Common myeloid progenitor, CD34-positive (primary cell): Measurements from ENCODE around the gene SLC16A6. TPM values are rescaled to one million over a fixed set of nuclear protein-coding genes. Genes with fewer than 3 reads are reported as not detected.
A peak's percentile ranks its signal among the peaks of the same experiment; 100 is the strongest.
"Not testable (repeated sequence)": the region's sequence is repeated elsewhere in the genome, so short reads cannot be mapped to it uniquely, and the experiment has no call there.

ENCODE experiments used
- CTCF ChIA-PET: fragments of 350-600 bp; sonication (Branson Sonifier 250); formaldehyde crosslinking; loops from one replicate; lab custom pipeline; 2021; ENCODE audit warnings: antibody characterized with exemption; lab: Charles Lee
- POLR2A ChIA-PET: fragments of 350-600 bp; sonication (Branson Sonifier 250); formaldehyde crosslinking; loops from one replicate; lab custom pipeline; 2021; ENCODE audit warnings: antibody characterized with exemption; lab: Charles Lee
- DNase-seq, 3 donors: peaks; one replicate each; pipeline versions ENCODE4 v3.0.0 to v3.0.0-alpha.2; 2013
- H3K27ac ChIP-seq, 2 experiments: 1 replicate in 1 of 2; 2 replicates in 1 of 2; pipeline ENCODE4 v1.7.0; 2013; ENCODE audit warnings: inconsistent platforms in 2 of 2, low read length in 2 of 2, mild to moderate bottlenecking in 2 of 2, low read depth in 1 of 2, moderate library complexity in 1 of 2; ENCODE audit not compliant: severe bottlenecking in 2 of 2, insufficient read depth in 1 of 2, poor library complexity in 1 of 2
- H3K27me3 ChIP-seq, 5 experiments: replicated peaks in 2 of 5; 1 replicate in 3 of 5; 2 replicates in 2 of 5; pipeline versions ENCODE4 v1.6.1 to v1.7.0; 2013; ENCODE audit warnings: low read length in 4 of 5, mild to moderate bottlenecking in 2 of 5, moderate library complexity in 2 of 5, inconsistent platforms in 1 of 5; ENCODE audit not compliant: insufficient read depth in 5 of 5, control insufficient read depth in 4 of 5
- H3K36me3 ChIP-seq, 4 experiments: 1 replicate in 2 of 4; 2 replicates in 2 of 4; pipeline versions ENCODE4 v1.6.1 to v1.7.0; 2013; ENCODE audit warnings: low read length in 3 of 4, control low read depth in 1 of 4, mild to moderate bottlenecking in 1 of 4; ENCODE audit not compliant: control insufficient read depth in 4 of 4, insufficient read depth in 4 of 4
- H3K4me1 ChIP-seq, 4 experiments: 1 replicate in 3 of 4; 2 replicates in 1 of 4; pipeline versions ENCODE4 v1.6.1 to v1.7.1; 2013; ENCODE audit warnings: low read length in 3 of 4, mild to moderate bottlenecking in 3 of 4, control low read depth in 1 of 4, inconsistent platforms in 1 of 4, moderate library complexity in 1 of 4; ENCODE audit not compliant: control insufficient read depth in 4 of 4, insufficient read depth in 4 of 4; ENCODE audit errors: control extremely low read depth in 1 of 4
- H3K4me3 ChIP-seq, 7 experiments: 1 replicate in 4 of 7; 2 replicates in 3 of 7; pipeline versions ENCODE4 v1.5.1 to v1.7.0; 2013; ENCODE audit warnings: mild to moderate bottlenecking in 7 of 7, low read length in 6 of 7, moderate library complexity in 6 of 7, inconsistent platforms in 2 of 7, low read depth in 2 of 7, control low read depth in 1 of 7; ENCODE audit not compliant: insufficient read depth in 4 of 7, control insufficient read depth in 1 of 7; ENCODE audit errors: extremely low read depth in 1 of 7
- H3K9me3 ChIP-seq, 5 experiments: 1 replicate in 4 of 5; 2 replicates in 1 of 5; pipeline versions ENCODE4 v1.6.1 to v1.7.1; 2013; ENCODE audit warnings: low read length in 4 of 5, mild to moderate bottlenecking in 2 of 5, inconsistent platforms in 1 of 5, low read depth in 1 of 5, moderate library complexity in 1 of 5; ENCODE audit not compliant: control insufficient read depth in 4 of 5, insufficient read depth in 2 of 5; ENCODE audit errors: control extremely low read depth in 1 of 5
- WGBS: methylation state at CpG from one replicate; pipeline ENCODE4 v1.1.5; 2013; ENCODE audit not compliant: insufficient coverage; 5-methylcytosine and 5-hydroxymethylcytosine counted together
- polyA plus RNA-seq: library from polyadenylated mRNA; unstranded; fragments of 120-200 nt; gene quantifications from one replicate; pipeline ENCODE4 v1.2.1, GENCODE V29; 2013

SLC16A6 gene, protein sequence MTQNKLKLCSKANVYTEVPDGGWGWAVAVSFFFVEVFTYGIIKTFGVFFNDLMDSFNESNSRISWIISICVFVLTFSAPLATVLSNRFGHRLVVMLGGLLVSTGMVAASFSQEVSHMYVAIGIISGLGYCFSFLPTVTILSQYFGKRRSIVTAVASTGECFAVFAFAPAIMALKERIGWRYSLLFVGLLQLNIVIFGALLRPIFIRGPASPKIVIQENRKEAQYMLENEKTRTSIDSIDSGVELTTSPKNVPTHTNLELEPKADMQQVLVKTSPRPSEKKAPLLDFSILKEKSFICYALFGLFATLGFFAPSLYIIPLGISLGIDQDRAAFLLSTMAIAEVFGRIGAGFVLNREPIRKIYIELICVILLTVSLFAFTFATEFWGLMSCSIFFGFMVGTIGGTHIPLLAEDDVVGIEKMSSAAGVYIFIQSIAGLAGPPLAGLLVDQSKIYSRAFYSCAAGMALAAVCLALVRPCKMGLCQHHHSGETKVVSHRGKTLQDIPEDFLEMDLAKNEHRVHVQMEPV
- 0.34 TPM for polyA plus RNA-seq

DNA sequence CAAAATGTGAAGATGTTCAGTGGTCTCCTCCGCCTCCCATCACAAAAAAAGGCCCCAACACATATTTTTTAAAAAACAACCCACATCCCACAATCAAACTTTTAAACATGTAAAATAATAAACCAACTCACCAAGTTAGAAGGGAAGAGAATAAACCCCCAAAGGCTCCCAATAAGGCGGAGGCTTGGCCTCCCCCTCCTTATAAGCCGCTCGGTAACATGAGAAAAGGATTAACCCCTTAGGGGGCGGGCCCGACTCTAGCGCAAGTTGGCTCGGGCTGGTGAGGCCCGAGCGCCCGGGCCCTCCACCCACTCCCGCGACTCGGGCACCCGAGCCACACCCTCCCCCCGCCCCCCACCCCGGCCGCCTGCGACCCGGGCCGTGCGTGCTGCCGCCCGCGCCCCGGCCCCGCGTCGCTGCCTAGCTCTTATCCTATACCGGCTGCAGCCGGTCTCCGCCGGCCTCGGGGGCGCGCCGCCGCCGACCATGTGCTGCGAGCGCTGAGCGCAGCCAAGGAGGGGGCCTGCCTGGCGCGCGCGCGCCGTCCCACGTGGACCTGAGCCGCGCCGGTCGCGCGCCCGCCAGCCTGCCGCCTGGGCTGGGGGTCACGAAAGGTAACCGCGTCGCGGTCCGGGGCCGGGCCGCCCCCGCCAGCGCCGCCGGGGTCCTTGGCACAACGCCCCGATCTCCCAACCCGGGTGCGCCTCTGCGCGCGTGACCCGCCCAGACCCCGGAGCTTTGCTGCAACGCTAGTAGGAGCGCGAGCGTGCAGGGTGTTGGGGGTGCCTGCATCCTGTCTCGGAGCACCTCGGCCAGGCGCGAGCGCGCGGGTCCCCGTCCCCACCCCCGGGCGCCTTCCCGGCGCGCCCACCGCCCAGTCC is at the start of gene SLC16A6, which contains the start of gene ARSG:
TSS of gene SLC16A6 (minus strand) at position 173 of the 881 bp plus-strand sequence. CDS start 12,807 bp downstream, outside the sequence.
TSS of gene ARSG (plus strand) at position 541 of the 881 bp plus-strand sequence. CDS start 15,999 bp downstream, outside the sequence.
- ChIA-PET POLR2A (no interaction called here), CTCF (interaction anchor here (0.8 to 1.5 kb wide), 2 partner anchors 27 to 56 kb away, joined by 3 to 5 read pairs; no protein-coding TSS in a partner anchor)
- H3K9me3 ChIP-seq, result no peaks in the 10 kb centered on the region
- H3K27ac ChIP-seq, result no peak within 1 kb of the TSS
- 0% methylated on average over 79 of the region's 96 CpGs for whole genome bisulfite sequencing
- H3K4me1 ChIP-seq, result peaks cover 18 to 44% (median 42%) of the 10 kb centered on the region in 4 experiments
- DNase-seq, result peak; percentile 41 to 76 (median 65)
- peaks cover 0 to 25% (median 4%) of the 10 kb centered on the region in 5 experiments for H3K27me3 ChIP-seq
- H3K4me3 ChIP-seq, result peak within 1 kb of the TSS; percentile 46 to 75 (median 67)
- H3K36me3 ChIP-seq, result no peaks in the 10 kb centered on the region

GRCh38 chr17:68334393-68334792 is 43.5 kb upstream of the SLC16A6 start:
- CTCF ChIA-PET, result no interaction called here
- POLR2A ChIA-PET, result no interaction called here
- H3K27me3 ChIP-seq, result no peaks in the 10 kb centered on the region

GRCh38 chr17:68331932-68332331 is 41.0 kb upstream of the SLC16A6 start:
- H3K27ac ChIP-seq, H3K36me3 ChIP-seq, POLR2A ChIA-PET, H3K4me1 ChIP-seq, CTCF ChIA-PET, H3K27me3 ChIP-seq, H3K4me3 ChIP-seq: not testable (repeated sequence)
- peak in 1 of 3 donors; percentile 30 for DNase-seq
- 100% methylated on average over 11 of the region's 12 CpGs for WGBS
- H3K9me3 ChIP-seq, result peaks cover 1 to 21% (median 14%) of the 10 kb centered on the region in 5 experiments

More at GRCh38 chr17:68334393-68334792, 43.5 kb upstream of the SLC16A6 start:
- Histone ChIP-seq H3K27ac (no peak overlapping the region), H3K9me3 (peaks cover 1 to 21% (median 14%) of the 10 kb centered on the region in 5 experiments), H3K4me3 (no peak overlapping the region), H3K4me1 (no peaks in the 10 kb centered on the region), H3K36me3 (no peaks in the 10 kb centered on the region)
- DNase-seq, result no peak
- 97% methylated on average over 9 of the region's 9 CpGs for WGBS

GRCh38 chr17:68329331-68329730 is 38.4 kb upstream of the SLC16A6 start:
- WGBS, result 100% methylated on average over 5 of the region's 7 CpGs
- CTCF ChIA-PET, result interaction anchor here (1.0 to 3.9 kb wide), 5 partner anchors 11 to 77 kb away, joined by 3 to 15 read pairs (median 5); no protein-coding TSS in a partner anchor
- POLR2A ChIA-PET, result no interaction called here

DNA sequence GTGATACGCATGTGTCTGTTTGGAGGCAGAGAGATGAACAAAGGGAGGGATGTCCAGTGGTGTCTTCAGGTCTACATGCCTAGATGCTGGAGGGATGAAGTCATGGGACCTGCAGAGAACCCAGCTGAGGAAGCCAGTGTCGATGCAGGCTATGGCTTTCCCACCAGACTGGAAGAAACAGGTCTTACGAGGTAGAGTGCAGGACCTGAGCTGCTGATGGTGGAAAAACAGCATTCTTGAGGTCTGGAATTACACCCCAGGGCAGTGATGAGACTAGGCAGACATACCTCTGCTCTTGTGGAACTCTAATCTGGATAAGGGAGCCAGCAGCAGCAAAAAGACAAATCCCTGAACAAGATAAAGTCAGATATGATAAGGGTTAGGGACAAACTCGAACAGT is 37.7 kb upstream of the SLC16A6 start:
- POLR2A ChIA-PET, result no interaction called here
- WGBS, result 88% methylated on average over 4 of the region's 4 CpGs
- Histone ChIP-seq H3K9me3 (peaks cover 0 to 19% (median 14%) of the 10 kb centered on the region in 5 experiments), H3K4me3 (no peak overlapping the region), H3K36me3 (no peaks in the 10 kb centered on the region), H3K27me3 (peaks cover 0 to 3% (median 0%) of the 10 kb centered on the region in 5 experiments), H3K4me1 (peaks cover 0 to 2% (median 0%) of the 10 kb centered on the region in 4 experiments), H3K27ac (no peak overlapping the region)
- no peak for DNase-seq
- CTCF ChIA-PET, result interaction anchor here (1.3 to 3.9 kb wide), 3 partner anchors 10 to 71 kb away, joined by 3 to 15 read pairs (median 5); no protein-coding TSS in a partner anchor

More at GRCh38 chr17:68329331-68329730, 38.4 kb upstream of the SLC16A6 start:
- Histone ChIP-seq H3K27me3 (peaks cover 0 to 3% (median 0%) of the 10 kb centered on the region in 5 experiments), H3K9me3 (peaks cover 1 to 23% (median 14%) of the 10 kb centered on the region in 5 experiments), H3K36me3 (no peaks in the 10 kb centered on the region), H3K27ac (no peak overlapping the region), H3K4me1 (no peaks in the 10 kb centered on the region), H3K4me3 (no peak overlapping the region)
- no peak for DNase-seq

GRCh38 chr17:68327823-68328557 is 37.1 kb upstream of the SLC16A6 start:
- ChIA-PET POLR2A (no interaction called here), CTCF (interaction anchor here (1.3 to 3.9 kb wide), 2 partner anchors 9 to 15 kb away, joined by 5 to 15 read pairs; no protein-coding TSS in a partner anchor)
- Histone ChIP-seq H3K4me3 (no peak overlapping the region), H3K27ac (no peak overlapping the region), H3K9me3 (peaks cover 0 to 18% (median 14%) of the 10 kb centered on the region in 5 experiments), H3K27me3 (peaks cover 0 to 3% (median 0%) of the 10 kb centered on the region in 5 experiments), H3K36me3 (no peaks in the 10 kb centered on the region), H3K4me1 (peaks cover 0 to 2% (median 0%) of the 10 kb centered on the region in 4 experiments)
- no peak for DNase-seq
- 100% methylated on average over 7 of the region's 8 CpGs for WGBS
